ENCODE results near the gene CRYBG2. TPM values are rescaled to one million over a fixed set of nuclear protein-coding genes. Genes with fewer than 3 reads are reported as not detected.

The CRYBG2 gene
- total and polyA plus RNA-seq, 2 of the 8 experiments (the other 6 are each of a cell fraction or from before 2014, with no cell fraction given) = 14.2 to 17.0 TPM

- no peak for TF ChIP-seq EP300 (IDR thresholded peaks at IDR 0.05; ENCODE audit: borderline replicate concordance in 1 of 2, low read depth in 2 of 2, low read length in 2 of 2)
These were observed 58.5 kb downstream of the CRYBG2 start (continued) for GRCh38 chr1:26295194-26296138.
